ENCODE data around the gene ARHGAP23.

Gene ARHGAP23

DNA sequence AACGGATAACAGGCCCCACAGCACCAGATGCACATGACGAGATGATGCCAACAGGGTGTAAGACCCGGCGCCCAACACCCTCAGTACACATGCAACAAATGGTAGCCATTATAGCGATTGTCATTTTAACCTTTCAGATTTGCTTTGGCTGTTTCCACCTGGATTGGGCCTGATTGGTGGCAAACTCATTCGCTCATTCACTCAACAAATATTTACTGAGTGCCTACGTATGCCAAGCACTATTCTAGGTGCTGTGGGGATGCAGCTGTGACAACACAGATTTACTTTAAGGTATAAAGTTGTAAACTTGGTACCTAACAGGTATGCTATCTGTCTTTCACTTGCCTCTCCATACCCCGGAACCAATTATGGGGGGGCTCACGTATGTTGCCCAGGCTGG lies 110.6 kb downstream of the ARHGAP23 start:
- H3K36me3 ChIP-seq (ENCODE audit: control insufficient read depth, insufficient read depth, low read length): no peaks in the 10 kb centered on the region
- H3K4me1 ChIP-seq (ENCODE audit: control insufficient read depth, insufficient read depth, low read length): no peaks in the 10 kb centered on the region
- H3K27ac ChIP-seq (ENCODE audit: low read depth, low read length): no peak overlapping the region
- H3K4me3 ChIP-seq (ENCODE audit: low read length): no peak overlapping the region
- H3K9ac ChIP-seq (ENCODE audit: low read length): no peak overlapping the region
- H3K27me3 ChIP-seq (ENCODE audit: control insufficient read depth, insufficient read depth, low read length): peaks cover 4% of the 10 kb centered on the region

DNA sequence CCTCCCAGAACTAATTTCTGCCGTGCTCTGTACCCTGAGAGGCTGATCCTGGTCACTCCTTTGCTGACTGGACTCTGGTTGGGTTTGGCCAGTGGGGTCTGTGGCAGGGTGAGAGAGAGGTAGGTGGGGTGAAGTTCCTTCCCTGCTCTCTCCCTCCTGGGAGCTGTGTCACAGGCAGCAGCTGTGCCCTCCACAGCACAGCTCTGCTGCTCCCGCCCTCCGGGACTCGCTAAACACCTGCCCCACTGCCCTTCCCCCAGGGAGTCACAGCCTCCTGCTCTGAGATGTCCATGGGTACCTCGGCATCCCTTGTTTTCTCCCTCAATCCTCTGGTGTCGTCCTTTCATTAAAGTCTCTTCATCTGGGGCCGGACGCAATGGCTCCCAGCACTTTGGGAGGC lies 111.1 kb downstream of the ARHGAP23 start:
- Histone ChIP-seq H3K4me1 (ENCODE audit: control insufficient read depth, insufficient read depth, low read length) (no peaks in the 10 kb centered on the region), H3K9ac (ENCODE audit: low read length) (no peak overlapping the region), H3K36me3 (ENCODE audit: control insufficient read depth, insufficient read depth, low read length) (no peaks in the 10 kb centered on the region), H3K27me3 (ENCODE audit: control insufficient read depth, insufficient read depth, low read length) (peaks cover 4% of the 10 kb centered on the region), H3K4me3 (ENCODE audit: low read length) (no peak overlapping the region), H3K27ac (ENCODE audit: low read depth, low read length) (no peak overlapping the region)

DNA sequence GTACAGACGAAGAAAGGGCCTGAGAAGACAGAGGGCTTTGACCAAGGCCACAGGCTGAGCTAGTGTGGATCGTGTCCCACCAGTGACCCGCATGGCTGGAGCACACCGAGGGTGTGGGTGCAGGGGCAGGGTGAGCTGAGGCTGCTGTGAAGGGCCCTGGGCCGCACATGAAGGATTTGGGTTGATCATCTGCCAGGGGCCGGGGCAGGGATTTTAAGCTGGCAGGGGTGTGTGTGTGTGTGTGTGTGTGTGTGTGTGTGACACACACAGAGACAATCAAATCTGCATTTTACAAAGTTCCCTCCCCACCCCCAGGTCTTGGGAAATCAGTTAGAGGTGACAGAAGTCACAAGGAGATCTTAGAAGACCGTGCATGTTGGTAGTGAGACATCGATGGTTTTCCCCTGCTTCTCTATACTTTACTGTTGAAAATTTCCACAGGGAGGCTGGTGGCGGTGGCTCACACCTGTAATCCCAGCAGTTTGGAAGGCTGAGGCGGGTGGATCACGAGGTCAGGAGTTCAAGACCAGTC lies 112.3 kb downstream of the ARHGAP23 start:
- peaks cover 4% of the 10 kb centered on the region for H3K27me3 ChIP-seq (ENCODE audit: control insufficient read depth, insufficient read depth, low read length)

DNA sequence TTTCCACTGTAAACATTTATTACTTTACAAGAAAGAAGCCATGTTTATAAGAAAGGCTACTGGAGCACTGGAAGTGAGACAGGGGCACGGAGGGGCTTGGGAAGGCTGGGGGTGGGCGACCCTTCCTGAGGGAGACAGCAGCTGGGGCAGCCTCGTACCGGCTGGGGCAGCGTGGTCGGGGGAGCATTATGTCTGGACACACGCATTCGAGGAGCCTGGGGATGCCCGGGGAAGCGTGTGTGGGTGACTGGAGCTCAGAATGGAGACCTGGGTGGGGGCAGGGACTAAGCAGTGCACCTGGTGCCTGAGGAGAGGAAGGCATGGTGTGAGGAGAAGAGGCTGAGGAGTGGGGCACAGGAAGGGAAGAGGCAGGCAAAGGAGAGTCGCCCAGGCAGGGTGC lies 113.0 kb downstream of the ARHGAP23 start:
- Histone ChIP-seq H3K4me3 (ENCODE audit: low read length) (no peak overlapping the region), H3K27ac (ENCODE audit: low read depth, low read length) (no peak overlapping the region), H3K27me3 (ENCODE audit: control insufficient read depth, insufficient read depth, low read length) (no peaks in the 10 kb centered on the region), H3K4me1 (ENCODE audit: control insufficient read depth, insufficient read depth, low read length) (no peaks in the 10 kb centered on the region), H3K9ac (ENCODE audit: low read length) (no peak overlapping the region), H3K36me3 (ENCODE audit: control insufficient read depth, insufficient read depth, low read length) (no peaks in the 10 kb centered on the region)

More for the DNA sequence above, 112.3 kb downstream of the ARHGAP23 start:
- no peaks in the 10 kb centered on the region for H3K4me1 ChIP-seq (ENCODE audit: control insufficient read depth, insufficient read depth, low read length)
- no peak overlapping the region for H3K9ac ChIP-seq (ENCODE audit: low read length)
- H3K27ac ChIP-seq (ENCODE audit: low read depth, low read length): no peak overlapping the region
- no peak overlapping the region for H3K4me3 ChIP-seq (ENCODE audit: low read length)
- H3K36me3 ChIP-seq (ENCODE audit: control insufficient read depth, insufficient read depth, low read length): no peaks in the 10 kb centered on the region

DNA sequence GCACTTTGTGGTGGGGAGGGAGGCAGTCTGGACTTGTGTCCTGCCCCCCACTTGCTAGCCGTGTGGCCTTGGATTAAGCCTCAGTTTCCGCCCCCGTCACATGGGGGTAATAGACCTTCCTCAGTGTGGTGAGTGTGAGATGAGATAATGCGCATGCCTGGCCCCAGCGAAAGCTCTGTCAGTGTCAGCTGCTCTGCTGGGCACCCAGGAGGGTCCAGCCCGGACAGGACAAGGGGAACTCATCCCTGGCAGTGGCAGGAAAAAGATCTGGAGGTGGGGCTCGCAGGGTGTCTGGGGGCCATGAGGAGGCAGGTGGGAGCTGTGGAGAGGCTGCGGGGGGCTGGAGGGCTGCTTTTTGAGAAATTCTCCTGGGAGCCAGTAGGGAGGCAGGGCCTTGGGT lies 114.0 kb downstream of the ARHGAP23 start:
- Histone ChIP-seq H3K27ac (ENCODE audit: low read depth, low read length) (no peak overlapping the region), H3K9ac (ENCODE audit: low read length) (no peak overlapping the region), H3K36me3 (ENCODE audit: control insufficient read depth, insufficient read depth, low read length) (no peaks in the 10 kb centered on the region), H3K4me3 (ENCODE audit: low read length) (no peak overlapping the region), H3K4me1 (ENCODE audit: control insufficient read depth, insufficient read depth, low read length) (no peaks in the 10 kb centered on the region), H3K27me3 (ENCODE audit: control insufficient read depth, insufficient read depth, low read length) (no peaks in the 10 kb centered on the region)

DNA sequence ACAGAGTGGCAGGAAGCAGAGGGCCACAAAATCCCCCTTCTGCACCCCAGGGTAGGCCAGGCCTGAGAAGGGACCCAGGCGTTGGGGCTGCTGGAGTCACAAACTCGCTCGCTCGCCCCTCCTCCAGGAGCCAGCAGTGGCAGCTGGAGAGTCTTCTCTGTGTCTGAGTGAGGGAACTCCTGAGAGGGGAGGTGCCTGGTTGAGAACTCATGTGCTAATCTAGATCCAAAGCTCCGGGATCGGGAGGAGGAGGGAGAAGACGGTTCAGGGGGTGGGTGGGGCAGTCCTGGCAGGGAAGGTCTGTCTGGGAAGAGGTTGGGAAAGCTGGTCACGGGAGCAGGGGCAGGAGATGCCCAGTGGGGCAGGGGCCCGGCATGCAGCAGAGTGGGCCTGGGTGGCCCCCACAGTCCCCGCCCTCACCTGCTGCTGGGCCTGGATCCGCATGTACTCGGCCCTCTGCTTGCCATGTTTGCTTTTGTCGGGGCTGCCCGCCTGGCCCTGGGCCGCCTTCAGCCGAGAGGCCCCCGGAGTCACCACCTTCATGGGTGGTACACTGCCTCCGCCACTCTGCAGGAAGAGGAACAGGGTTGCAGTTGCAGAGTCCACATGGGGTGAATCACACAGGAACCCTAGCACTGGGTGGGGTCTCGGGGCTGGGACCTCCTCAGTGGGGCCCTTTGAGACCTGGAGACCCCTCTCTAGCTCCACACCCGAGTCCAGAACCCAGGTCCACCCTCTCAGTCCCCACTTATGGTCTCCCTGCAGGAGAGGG lies 115.3 kb downstream of the ARHGAP23 start:
- Histone ChIP-seq H3K4me1 (ENCODE audit: control insufficient read depth, insufficient read depth, low read length) (no peaks in the 10 kb centered on the region), H3K27me3 (ENCODE audit: control insufficient read depth, insufficient read depth, low read length) (no peaks in the 10 kb centered on the region), H3K27ac (ENCODE audit: low read depth, low read length) (no peak overlapping the region), H3K36me3 (ENCODE audit: control insufficient read depth, insufficient read depth, low read length) (no peaks in the 10 kb centered on the region), H3K9ac (ENCODE audit: low read length) (no peak overlapping the region), H3K4me3 (ENCODE audit: low read length) (no peak overlapping the region)

DNA sequence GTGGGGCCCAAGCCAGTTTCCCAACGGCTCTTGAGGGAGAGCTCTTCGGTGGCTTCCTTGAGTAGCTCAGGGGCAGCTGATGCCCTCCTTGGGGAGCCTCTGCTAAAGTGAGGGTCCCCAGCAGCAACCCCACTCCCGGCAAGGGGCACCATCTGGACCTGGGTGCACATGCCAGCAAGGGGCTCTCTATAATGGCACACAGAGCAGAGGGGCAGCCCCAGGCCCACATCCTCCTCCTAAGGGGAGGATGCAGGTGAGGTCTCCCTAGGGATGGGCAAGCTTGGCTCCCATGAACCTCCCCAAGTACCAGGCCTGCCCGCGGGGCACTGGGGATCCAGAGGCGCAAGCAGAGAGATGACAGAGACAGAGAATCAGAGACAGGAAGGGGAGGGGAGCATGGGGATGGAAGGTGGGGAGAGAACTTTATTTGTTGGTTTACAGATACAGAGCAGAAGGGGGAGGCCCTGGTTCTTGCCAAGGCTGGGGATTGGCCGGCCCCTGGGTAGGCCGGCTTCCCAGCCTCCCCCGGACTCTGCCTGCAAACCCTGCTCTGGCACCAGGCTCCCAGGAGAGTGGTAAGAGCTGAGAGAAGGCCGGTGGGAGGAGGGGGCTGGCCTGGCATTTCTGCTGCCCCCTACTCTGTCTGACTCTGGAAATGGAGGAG lies 116.0 kb downstream of the ARHGAP23 start:
- Histone ChIP-seq H3K27ac (ENCODE audit: low read depth, low read length) (no peak overlapping the region), H3K9ac (ENCODE audit: low read length) (no peak overlapping the region), H3K27me3 (ENCODE audit: control insufficient read depth, insufficient read depth, low read length) (no peaks in the 10 kb centered on the region), H3K4me1 (ENCODE audit: control insufficient read depth, insufficient read depth, low read length) (no peaks in the 10 kb centered on the region), H3K4me3 (ENCODE audit: low read length) (no peak overlapping the region), H3K36me3 (ENCODE audit: control insufficient read depth, insufficient read depth, low read length) (no peaks in the 10 kb centered on the region)

DNA sequence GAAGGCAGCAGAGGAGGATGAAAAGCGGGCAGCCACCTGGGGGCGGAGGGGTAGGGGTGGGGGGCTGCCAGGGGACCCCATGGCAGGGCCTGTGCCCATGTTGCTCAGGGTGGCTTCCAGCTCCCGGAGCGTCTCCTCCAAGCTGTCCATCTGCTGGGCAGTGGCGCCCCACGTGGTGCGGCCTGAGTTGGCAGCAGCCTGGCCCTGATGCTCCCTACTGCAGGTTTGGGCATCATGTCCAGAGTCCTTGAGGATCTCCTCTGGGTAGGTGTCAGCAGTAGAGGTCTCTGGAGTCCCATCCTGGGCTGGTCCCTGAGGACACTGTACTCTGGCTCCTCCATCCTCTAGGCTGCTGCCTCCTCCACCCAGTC lies 116.6 kb downstream of the ARHGAP23 start:
- Histone ChIP-seq H3K4me1 (ENCODE audit: control insufficient read depth, insufficient read depth, low read length) (no peaks in the 10 kb centered on the region), H3K9ac (ENCODE audit: low read length) (no peak overlapping the region), H3K4me3 (ENCODE audit: low read length) (no peak overlapping the region), H3K36me3 (ENCODE audit: control insufficient read depth, insufficient read depth, low read length) (no peaks in the 10 kb centered on the region), H3K27me3 (ENCODE audit: control insufficient read depth, insufficient read depth, low read length) (no peaks in the 10 kb centered on the region), H3K27ac (ENCODE audit: low read depth, low read length) (no peak overlapping the region)

DNA sequence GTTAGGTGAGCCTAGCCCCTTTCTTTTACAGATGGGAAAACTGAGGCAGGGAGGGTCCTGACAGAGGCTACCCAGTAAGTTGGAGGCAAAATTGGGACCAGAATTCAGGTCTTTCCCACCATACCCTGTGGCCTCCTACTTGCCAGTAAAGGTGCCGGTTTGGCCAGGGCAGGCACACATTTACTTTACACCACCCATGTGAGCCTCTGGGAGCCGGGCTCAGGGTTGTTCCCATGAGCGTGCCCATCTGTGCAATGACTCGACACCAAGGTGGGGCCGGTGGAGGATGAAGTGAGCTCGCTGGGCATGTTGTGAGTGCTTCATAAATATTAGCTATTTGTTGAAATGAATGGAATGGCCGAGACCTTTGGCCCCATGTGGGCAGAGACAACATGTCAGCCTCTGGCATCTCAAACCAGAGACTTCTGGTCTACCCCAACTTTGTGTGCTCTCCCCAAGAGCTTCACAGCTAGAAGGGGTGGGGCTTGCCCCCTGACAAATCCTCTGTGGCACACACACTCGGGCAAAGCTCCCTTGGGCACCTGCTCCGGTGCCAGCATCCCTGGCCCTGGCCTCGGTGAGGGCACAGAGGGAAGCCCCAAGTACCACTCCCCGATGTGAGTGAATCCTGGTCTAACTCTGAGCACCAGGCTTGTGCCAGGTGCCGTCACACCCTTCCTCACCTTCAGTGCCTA lies 117.4 kb downstream of the ARHGAP23 start:
- no peaks in the 10 kb centered on the region for H3K27me3 ChIP-seq (ENCODE audit: control insufficient read depth, insufficient read depth, low read length)
- no peak overlapping the region for H3K4me3 ChIP-seq (ENCODE audit: low read length)
- no peak overlapping the region for H3K27ac ChIP-seq (ENCODE audit: low read depth, low read length)
- no peaks in the 10 kb centered on the region for H3K36me3 ChIP-seq (ENCODE audit: control insufficient read depth, insufficient read depth, low read length)
- H3K9ac ChIP-seq (ENCODE audit: low read length): no peak overlapping the region
- H3K4me1 ChIP-seq (ENCODE audit: control insufficient read depth, insufficient read depth, low read length): no peaks in the 10 kb centered on the region

DNA sequence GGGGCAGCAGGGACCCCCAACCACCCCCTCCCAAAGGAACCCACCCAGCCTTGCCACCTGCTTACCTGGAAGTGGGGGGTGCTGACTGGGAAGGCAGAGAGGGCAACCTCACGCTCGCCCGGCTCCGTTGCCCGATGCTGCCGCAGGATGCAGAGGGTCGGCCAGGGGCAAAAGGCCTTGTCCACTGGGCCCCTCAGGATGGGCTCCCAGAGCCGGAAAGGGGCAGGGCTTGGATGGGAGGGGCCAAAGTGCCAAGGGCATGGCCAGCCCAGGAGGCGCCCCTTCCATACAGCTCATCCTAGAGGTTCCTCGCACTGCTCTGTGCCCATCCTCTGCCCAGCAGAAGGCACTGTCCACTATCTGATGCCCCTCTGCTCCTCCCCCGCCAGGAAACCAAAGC lies 118.1 kb downstream of the ARHGAP23 start:
- Histone ChIP-seq H3K27me3 (ENCODE audit: control insufficient read depth, insufficient read depth, low read length) (no peaks in the 10 kb centered on the region), H3K4me3 (ENCODE audit: low read length) (no peak overlapping the region), H3K9ac (ENCODE audit: low read length) (no peak overlapping the region), H3K27ac (ENCODE audit: low read depth, low read length) (no peak overlapping the region), H3K4me1 (ENCODE audit: control insufficient read depth, insufficient read depth, low read length) (no peaks in the 10 kb centered on the region), H3K36me3 (ENCODE audit: control insufficient read depth, insufficient read depth, low read length) (no peaks in the 10 kb centered on the region)

DNA sequence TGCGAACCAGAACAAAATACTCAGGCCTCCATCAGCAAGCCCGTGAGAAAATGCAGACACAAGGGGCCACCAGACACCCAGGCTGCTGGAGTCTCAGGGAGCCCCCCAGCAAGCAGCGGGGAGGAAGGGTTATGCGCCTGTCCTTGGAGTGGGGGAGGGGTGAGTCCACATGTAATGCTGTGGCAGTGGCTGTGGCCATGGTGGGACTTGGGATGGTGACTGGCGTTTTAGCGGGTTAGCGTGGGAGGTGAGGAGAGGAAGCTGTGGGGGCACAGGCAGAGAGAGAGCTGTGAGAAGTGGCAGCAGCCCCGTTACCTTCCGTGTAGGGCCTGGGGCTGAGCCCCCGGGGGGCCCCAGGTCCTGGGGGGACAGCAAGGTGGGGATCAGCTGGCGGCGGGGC lies 119.2 kb downstream of the ARHGAP23 start:
- H3K9ac ChIP-seq (ENCODE audit: low read length): no peak overlapping the region
- no peak overlapping the region for H3K27ac ChIP-seq (ENCODE audit: low read depth, low read length)
- no peaks in the 10 kb centered on the region for H3K27me3 ChIP-seq (ENCODE audit: control insufficient read depth, insufficient read depth, low read length)
- no peaks in the 10 kb centered on the region for H3K4me1 ChIP-seq (ENCODE audit: control insufficient read depth, insufficient read depth, low read length)
- H3K36me3 ChIP-seq (ENCODE audit: control insufficient read depth, insufficient read depth, low read length): no peaks in the 10 kb centered on the region
- H3K4me3 ChIP-seq (ENCODE audit: low read length): no peak overlapping the region

DNA sequence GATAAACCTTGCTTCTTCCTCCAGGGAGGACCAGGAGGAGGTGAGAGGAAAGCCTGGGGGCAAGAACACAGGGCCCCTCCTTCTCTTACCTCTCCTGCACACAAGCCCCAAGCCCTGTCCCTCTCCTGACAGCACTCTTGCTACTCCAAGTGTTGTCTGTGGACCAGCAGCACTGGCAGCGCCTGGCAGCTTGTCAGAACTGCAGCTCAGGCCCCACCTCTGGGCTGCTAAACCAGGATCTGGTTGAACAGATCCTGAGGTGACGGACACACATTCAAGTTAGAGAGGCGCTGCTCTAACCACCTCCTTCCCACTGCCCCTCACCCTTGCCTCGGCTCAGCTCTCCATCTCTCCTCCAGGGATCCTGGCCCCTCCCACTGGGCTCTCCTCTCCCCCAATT lies 121.0 kb downstream of the ARHGAP23 start:
- H3K4me3 ChIP-seq (ENCODE audit: low read length): no peak overlapping the region
- no peak overlapping the region for H3K9ac ChIP-seq (ENCODE audit: low read length)
- no peak overlapping the region for H3K27ac ChIP-seq (ENCODE audit: low read depth, low read length)
- no peaks in the 10 kb centered on the region for H3K27me3 ChIP-seq (ENCODE audit: control insufficient read depth, insufficient read depth, low read length)
- H3K36me3 ChIP-seq (ENCODE audit: control insufficient read depth, insufficient read depth, low read length): no peaks in the 10 kb centered on the region
- H3K4me1 ChIP-seq (ENCODE audit: control insufficient read depth, insufficient read depth, low read length): no peaks in the 10 kb centered on the region
